HepG2 (cell line): Measurements from ENCODE around the gene SSBP4. TPM values are rescaled to one million over a fixed set of nuclear protein-coding genes. Genes with fewer than 3 reads are reported as not detected.

ENCODE experiments used
- CC2D1A ChIP-seq: sonication (generic); formaldehyde crosslinking; IDR thresholded peaks from 2 replicates; pipeline ENCODE4 v1.8.1; 2023; ENCODE audit warnings: mild to moderate bottlenecking, missing genetic modification reagents
- CCDC6 ChIP-seq: sonication (generic); formaldehyde crosslinking; IDR thresholded peaks from 2 replicates; pipeline ENCODE4 v1.8.1; 2022; ENCODE audit warnings: mild to moderate bottlenecking, missing genetic modification reagents, moderate library complexity
- ERF ChIP-seq: IDR thresholded peaks from 2 replicates; pipeline ENCODE4 v1.6.1; 2018; ENCODE audit warnings: missing biosample characterization, missing genetic modification reagents
- FOXA1 ChIP-seq, 2 experiments: fragments of 450-650 bp in 1 of 2; sonication (generic) in 1 of 2; formaldehyde crosslinking in 1 of 2; IDR thresholded peaks; 2 replicates each; pipeline versions ENCODE4 v1.4.0 to v1.6.1; 2016 to 2020; ENCODE audit warnings: missing genetic modification reagents in 1 of 2
- FOXO1 ChIP-seq: sonication (generic); formaldehyde crosslinking; IDR thresholded peaks from 2 replicates; pipeline ENCODE4 v1.4.0; 2020; ENCODE audit warnings: missing genetic modification reagents
- KAT7 ChIP-seq: IDR thresholded peaks from 2 replicates; pipeline ENCODE4 v1.6.1; 2018; ENCODE audit warnings: borderline replicate concordance, missing compliant biosample characterization
- LCORL ChIP-seq, 2 experiments: fragments of 450-650 bp in 1 of 2; sonication (generic) in 1 of 2; formaldehyde crosslinking in 1 of 2; IDR thresholded peaks; 2 replicates each; pipeline versions ENCODE4 v1.5.0 to v1.6.1; 2017 to 2020; ENCODE audit warnings: antibody characterized with exemption in 1 of 2, missing genetic modification reagents in 1 of 2
- NCOA5 ChIP-seq: sonication (generic); formaldehyde crosslinking; IDR thresholded peaks from 2 replicates; pipeline ENCODE4 v1.4.0; 2020; ENCODE audit warnings: missing genetic modification reagents
- REPIN1 ChIP-seq: sonication (generic); formaldehyde crosslinking; IDR thresholded peaks from 2 replicates; pipeline ENCODE4 v1.8.0; 2022; ENCODE audit warnings: missing genetic modification reagents, low read depth, mild to moderate bottlenecking, borderline replicate concordance
- RFX3 ChIP-seq: IDR thresholded peaks from 2 replicates; pipeline ENCODE4 v1.6.1; 2016; ENCODE audit warnings: missing biosample characterization, missing genetic modification reagents
- TGIF2 ChIP-seq: IDR thresholded peaks from 2 replicates; pipeline ENCODE4 v1.6.1; 2016; ENCODE audit warnings: control low read depth, missing compliant biosample characterization
- ZIK1 ChIP-seq: sonication (generic); formaldehyde crosslinking; IDR thresholded peaks from 2 replicates; pipeline ENCODE4 v1.5.0; 2020; ENCODE audit warnings: mild to moderate bottlenecking, low read depth, missing genetic modification reagents, borderline replicate concordance
- ZNF260 ChIP-seq: sonication (generic); formaldehyde crosslinking; IDR thresholded peaks from 2 replicates; pipeline ENCODE4 v1.4.0; 2020; ENCODE audit warnings: missing genetic modification reagents, low read depth, mild to moderate bottlenecking, borderline replicate concordance
- polyA plus RNA-seq, 8 experiments: library from polyadenylated mRNA; depleted of rRNA in 3 of 8; stranded (reverse) in 7 of 8; unstranded in 1 of 8; fragments of >200 nt; fragmentation: Illumina TruSeq in 4 of 8; extraction: Trizol in 4 of 8; gene quantifications; 2 replicates each; pipeline versions ENCODE4 v1.2.1 to v1.2.3, GENCODE V29; 2011 to 2016; ENCODE audit warnings: low read depth in 4 of 8, missing spikeins in 1 of 8, mixed read lengths in 1 of 8; ENCODE audit not compliant: insufficient read depth in 1 of 8
- total RNA-seq, 5 experiments: library from RNA; depleted of rRNA; stranded (reverse); fragments of >200 nt; fragmentation: Illumina TruSeq; extraction: Trizol; gene quantifications; 2 replicates each; pipeline ENCODE4 v1.2.3, GENCODE V29; 2016; ENCODE audit warnings: low read depth in 1 of 5
- TF ChIP-seq, protein P1 (sequence below): sonication (generic); formaldehyde crosslinking; IDR thresholded peaks from 2 replicates; pipeline ENCODE4 v1.8.1; 2022; ENCODE audit warnings: low read depth, mild to moderate bottlenecking, missing genetic modification reagents
- TF ChIP-seq, protein P2 (sequence below): sonication (generic); formaldehyde crosslinking; IDR thresholded peaks from 2 replicates; pipeline ENCODE4 v1.8.0; 2022; ENCODE audit warnings: missing genetic modification reagents, mild to moderate bottlenecking, moderate library complexity, borderline replicate concordance
- TF ChIP-seq, protein P3 (sequence below): IDR thresholded peaks from 2 replicates; pipeline ENCODE4 v1.6.1; 2016
- TF ChIP-seq, protein P4 (sequence below): IDR thresholded peaks from 2 replicates; pipeline ENCODE4 v1.6.1; 2012; ENCODE audit warnings: inconsistent platforms
- TF ChIP-seq, protein P5 (sequence below): sonication (generic); formaldehyde crosslinking; IDR thresholded peaks from 2 replicates; pipeline ENCODE4 v1.4.0; 2020; ENCODE audit warnings: mild to moderate bottlenecking, missing genetic modification reagents
- TF ChIP-seq, protein P6 (sequence below): sonication (generic); formaldehyde crosslinking; conservative IDR thresholded peaks from 2 replicates; pipeline ENCODE4 v1.4.0; 2020; ENCODE audit warnings: mild to moderate bottlenecking, missing genetic modification reagents, moderate library complexity

The SSBP4 gene
- total and polyA plus RNA-seq, 2 of the 13 experiments (the other 11 are each of a cell fraction or from before 2014, with no cell fraction given): 20.8 to 39.5 TPM

DNA sequence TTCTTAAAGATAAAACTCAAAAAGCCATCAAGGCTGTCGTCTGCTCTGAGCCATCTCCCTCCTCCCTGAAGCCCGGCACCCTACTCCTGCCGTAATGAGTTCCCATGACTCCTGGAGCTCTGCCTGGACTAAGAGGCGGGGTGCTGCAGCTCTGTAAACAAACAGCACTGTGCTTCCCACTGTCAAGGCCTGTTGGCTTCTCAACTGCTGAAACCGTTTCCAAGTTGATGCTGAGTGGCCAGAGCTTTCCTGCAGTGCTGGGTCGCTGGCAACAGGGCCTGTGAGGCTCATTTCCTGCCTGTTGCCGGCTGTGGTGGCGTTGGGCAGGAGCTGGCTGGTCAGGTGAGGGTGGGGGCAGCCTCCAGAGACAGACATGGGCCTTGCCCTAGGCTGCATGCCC lies 45.4 kb downstream of the SSBP4 start (continued):
- TF ChIP-seq, protein P1, sequence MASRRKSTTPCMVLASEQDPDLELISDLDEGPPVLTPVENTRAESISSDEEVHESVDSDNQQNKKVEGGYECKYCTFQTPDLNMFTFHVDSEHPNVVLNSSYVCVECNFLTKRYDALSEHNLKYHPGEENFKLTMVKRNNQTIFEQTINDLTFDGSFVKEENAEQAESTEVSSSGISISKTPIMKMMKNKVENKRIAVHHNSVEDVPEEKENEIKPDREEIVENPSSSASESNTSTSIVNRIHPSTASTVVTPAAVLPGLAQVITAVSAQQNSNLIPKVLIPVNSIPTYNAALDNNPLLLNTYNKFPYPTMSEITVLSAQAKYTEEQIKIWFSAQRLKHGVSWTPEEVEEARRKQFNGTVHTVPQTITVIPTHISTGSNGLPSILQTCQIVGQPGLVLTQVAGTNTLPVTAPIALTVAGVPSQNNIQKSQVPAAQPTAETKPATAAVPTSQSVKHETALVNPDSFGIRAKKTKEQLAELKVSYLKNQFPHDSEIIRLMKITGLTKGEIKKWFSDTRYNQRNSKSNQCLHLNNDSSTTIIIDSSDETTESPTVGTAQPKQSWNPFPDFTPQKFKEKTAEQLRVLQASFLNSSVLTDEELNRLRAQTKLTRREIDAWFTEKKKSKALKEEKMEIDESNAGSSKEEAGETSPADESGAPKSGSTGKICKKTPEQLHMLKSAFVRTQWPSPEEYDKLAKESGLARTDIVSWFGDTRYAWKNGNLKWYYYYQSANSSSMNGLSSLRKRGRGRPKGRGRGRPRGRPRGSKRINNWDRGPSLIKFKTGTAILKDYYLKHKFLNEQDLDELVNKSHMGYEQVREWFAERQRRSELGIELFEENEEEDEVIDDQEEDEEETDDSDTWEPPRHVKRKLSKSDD (CRISPR knock-in tag): no peak
- TF ChIP-seq LCORL (IDR thresholded peaks at IDR 0.05) (no peak), LCORL (CRISPR knock-in tag; IDR thresholded peaks at IDR 0.05) (peak; percentile 19; the same call in 1 of the 2 replicates), ZIK1 (CRISPR knock-in tag) (no peak), ZNF260 (CRISPR knock-in tag) (no peak), FOXA1 (IDR thresholded peaks at IDR 0.05) (no peak), FOXA1 (CRISPR knock-in tag; IDR thresholded peaks at IDR 0.05) (peak; percentile 90), FOXO1 (peak; percentile 13; the same call in 1 of the 2 replicates), REPIN1 (no peak), NCOA5 (CRISPR knock-in tag) (no peak), ERF (CRISPR knock-in tag) (peak; percentile 31; the same call in 1 of the 2 replicates), RFX3 (CRISPR knock-in tag) (no peak), KAT7 (no peak), TGIF2 (CRISPR knock-in tag) (peak; percentile 26; the same call in 1 of the 2 replicates), CCDC6 (CRISPR knock-in tag) (no peak), CC2D1A (no peak)
- TF ChIP-seq, protein P2, sequence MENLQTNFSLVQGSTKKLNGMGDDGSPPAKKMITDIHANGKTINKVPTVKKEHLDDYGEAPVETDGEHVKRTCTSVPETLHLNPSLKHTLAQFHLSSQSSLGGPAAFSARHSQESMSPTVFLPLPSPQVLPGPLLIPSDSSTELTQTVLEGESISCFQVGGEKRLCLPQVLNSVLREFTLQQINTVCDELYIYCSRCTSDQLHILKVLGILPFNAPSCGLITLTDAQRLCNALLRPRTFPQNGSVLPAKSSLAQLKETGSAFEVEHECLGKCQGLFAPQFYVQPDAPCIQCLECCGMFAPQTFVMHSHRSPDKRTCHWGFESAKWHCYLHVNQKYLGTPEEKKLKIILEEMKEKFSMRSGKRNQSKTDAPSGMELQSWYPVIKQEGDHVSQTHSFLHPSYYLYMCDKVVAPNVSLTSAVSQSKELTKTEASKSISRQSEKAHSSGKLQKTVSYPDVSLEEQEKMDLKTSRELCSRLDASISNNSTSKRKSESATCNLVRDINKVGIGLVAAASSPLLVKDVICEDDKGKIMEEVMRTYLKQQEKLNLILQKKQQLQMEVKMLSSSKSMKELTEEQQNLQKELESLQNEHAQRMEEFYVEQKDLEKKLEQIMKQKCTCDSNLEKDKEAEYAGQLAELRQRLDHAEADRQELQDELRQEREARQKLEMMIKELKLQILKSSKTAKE (CRISPR knock-in tag): no peak
- TF ChIP-seq, protein P3, sequence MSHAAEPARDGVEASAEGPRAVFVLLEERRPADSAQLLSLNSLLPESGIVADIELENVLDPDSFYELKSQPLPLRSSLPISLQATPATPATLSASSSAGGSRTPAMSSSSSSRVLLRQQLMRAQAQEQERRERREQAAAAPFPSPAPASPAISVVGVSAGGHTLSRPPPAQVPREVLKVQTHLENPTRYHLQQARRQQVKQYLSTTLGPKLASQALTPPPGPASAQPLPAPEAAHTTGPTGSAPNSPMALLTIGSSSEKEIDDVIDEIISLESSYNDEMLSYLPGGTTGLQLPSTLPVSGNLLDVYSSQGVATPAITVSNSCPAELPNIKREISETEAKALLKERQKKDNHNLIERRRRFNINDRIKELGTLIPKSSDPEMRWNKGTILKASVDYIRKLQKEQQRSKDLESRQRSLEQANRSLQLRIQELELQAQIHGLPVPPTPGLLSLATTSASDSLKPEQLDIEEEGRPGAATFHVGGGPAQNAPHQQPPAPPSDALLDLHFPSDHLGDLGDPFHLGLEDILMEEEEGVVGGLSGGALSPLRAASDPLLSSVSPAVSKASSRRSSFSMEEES (CRISPR knock-in tag): no peak
- TF ChIP-seq, protein P4, sequence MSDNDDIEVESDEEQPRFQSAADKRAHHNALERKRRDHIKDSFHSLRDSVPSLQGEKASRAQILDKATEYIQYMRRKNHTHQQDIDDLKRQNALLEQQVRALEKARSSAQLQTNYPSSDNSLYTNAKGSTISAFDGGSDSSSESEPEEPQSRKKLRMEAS: peak; percentile 23; the same call in 1 of the 2 replicates
- TF ChIP-seq, protein P5, sequence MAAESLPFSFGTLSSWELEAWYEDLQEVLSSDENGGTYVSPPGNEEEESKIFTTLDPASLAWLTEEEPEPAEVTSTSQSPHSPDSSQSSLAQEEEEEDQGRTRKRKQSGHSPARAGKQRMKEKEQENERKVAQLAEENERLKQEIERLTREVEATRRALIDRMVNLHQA (CRISPR knock-in tag): no peak
- TF ChIP-seq, protein P6, sequence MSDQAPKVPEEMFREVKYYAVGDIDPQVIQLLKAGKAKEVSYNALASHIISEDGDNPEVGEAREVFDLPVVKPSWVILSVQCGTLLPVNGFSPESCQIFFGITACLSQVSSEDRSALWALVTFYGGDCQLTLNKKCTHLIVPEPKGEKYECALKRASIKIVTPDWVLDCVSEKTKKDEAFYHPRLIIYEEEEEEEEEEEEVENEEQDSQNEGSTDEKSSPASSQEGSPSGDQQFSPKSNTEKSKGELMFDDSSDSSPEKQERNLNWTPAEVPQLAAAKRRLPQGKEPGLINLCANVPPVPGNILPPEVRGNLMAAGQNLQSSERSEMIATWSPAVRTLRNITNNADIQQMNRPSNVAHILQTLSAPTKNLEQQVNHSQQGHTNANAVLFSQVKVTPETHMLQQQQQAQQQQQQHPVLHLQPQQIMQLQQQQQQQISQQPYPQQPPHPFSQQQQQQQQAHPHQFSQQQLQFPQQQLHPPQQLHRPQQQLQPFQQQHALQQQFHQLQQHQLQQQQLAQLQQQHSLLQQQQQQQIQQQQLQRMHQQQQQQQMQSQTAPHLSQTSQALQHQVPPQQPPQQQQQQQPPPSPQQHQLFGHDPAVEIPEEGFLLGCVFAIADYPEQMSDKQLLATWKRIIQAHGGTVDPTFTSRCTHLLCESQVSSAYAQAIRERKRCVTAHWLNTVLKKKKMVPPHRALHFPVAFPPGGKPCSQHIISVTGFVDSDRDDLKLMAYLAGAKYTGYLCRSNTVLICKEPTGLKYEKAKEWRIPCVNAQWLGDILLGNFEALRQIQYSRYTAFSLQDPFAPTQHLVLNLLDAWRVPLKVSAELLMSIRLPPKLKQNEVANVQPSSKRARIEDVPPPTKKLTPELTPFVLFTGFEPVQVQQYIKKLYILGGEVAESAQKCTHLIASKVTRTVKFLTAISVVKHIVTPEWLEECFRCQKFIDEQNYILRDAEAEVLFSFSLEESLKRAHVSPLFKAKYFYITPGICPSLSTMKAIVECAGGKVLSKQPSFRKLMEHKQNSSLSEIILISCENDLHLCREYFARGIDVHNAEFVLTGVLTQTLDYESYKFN (CRISPR knock-in tag): peak; percentile 31; the same call in 1 of the 2 replicates
